GM18868 (cell line): ENCODE data around the gene ETS1.

ENCODE experiments used
- ATAC-seq: cut with Tn5 transposase; IDR thresholded peaks from one replicate; pipeline ENCODE4 v1.9.1; 2021; ENCODE audit warnings: mild to moderate bottlenecking, moderate library complexity; ENCODE audit not compliant: unreplicated experiment

The ETS1 gene

GRCh38 chr11:128505449-128506065 lies 81.8 kb downstream of the ETS1 start:
- ATAC-seq: no peak

- ATAC-seq: no peak
These were observed 82.9 kb downstream of the ETS1 start for GRCh38 chr11:128504486-128504885.

- ATAC-seq: no peak
These were observed 83.9 kb downstream of the ETS1 start for GRCh38 chr11:128503245-128503991.

- no peak for ATAC-seq
These were observed 84.6 kb downstream of the ETS1 start for GRCh38 chr11:128502726-128503125.

- ATAC-seq: no peak
These were observed 85.5 kb downstream of the ETS1 start for GRCh38 chr11:128501632-128502549.

- ATAC-seq: no peak
These were observed 86.3 kb downstream of the ETS1 start for GRCh38 chr11:128501008-128501407.

GRCh38 chr11:128500493-128500892 lies 86.9 kb downstream of the ETS1 start:
- no peak for ATAC-seq

GRCh38 chr11:128499613-128500253 lies 87.6 kb downstream of the ETS1 start:
- no peak for ATAC-seq

GRCh38 chr11:128498721-128499245 lies 88.6 kb downstream of the ETS1 start:
- no peak for ATAC-seq

- ATAC-seq: no peak
These were observed 89.6 kb downstream of the ETS1 start for GRCh38 chr11:128497776-128498095.

GRCh38 chr11:128497061-128497775 lies 90.1 kb downstream of the ETS1 start:
- ATAC-seq: peak; percentile 85

GRCh38 chr11:128496692-128497060 lies 90.7 kb downstream of the ETS1 start:
- ATAC-seq: peak; percentile 31

- no peak for ATAC-seq
These were observed 91.1 kb downstream of the ETS1 start for GRCh38 chr11:128496249-128496648.

GRCh38 chr11:128494418-128495332 lies 92.7 kb downstream of the ETS1 start:
- no peak for ATAC-seq

- no peak for ATAC-seq
These were observed 93.8 kb downstream of the ETS1 start for GRCh38 chr11:128493570-128493965.

- ATAC-seq: no peak
These were observed 94.3 kb downstream of the ETS1 start for GRCh38 chr11:128492903-128493569.

- ATAC-seq: no peak
These were observed 94.9 kb downstream of the ETS1 start for GRCh38 chr11:128492461-128492860.

- ATAC-seq: no peak
These were observed 96.0 kb downstream of the ETS1 start for GRCh38 chr11:128491195-128491936.
